Choroid plexus epithelial cell (primary cell): Measurements from ENCODE around the gene NPPB.

Experiments used
- DNase-seq: peaks from one replicate; pipeline ENCODE4 v3.0.0-alpha.2; 2010; ENCODE audit warnings: low read depth
- H3K4me3 ChIP-seq: 2 replicates; pipeline ENCODE4 v1.5.1; 2011; ENCODE audit warnings: low read depth, mild to moderate bottlenecking, control low read depth, low read length, moderate library complexity
- CTCF ChIP-seq: conservative IDR thresholded peaks from 2 replicates; pipeline ENCODE4 v1.5.1; 2011; ENCODE audit warnings: low read depth, mild to moderate bottlenecking, control low read depth, inconsistent platforms, low read length, moderate library complexity

The NPPB gene

GRCh38 chr1:11868331-11868980 lies 9.7 kb upstream of the NPPB start:
- no peak for TF ChIP-seq CTCF
- H3K4me3 ChIP-seq, result no peak overlapping the region
- no peak for DNase-seq

GRCh38 chr1:11862890-11863289 lies 4.1 kb upstream of the NPPB start:
- TF ChIP-seq CTCF, result no peak
- H3K4me3 ChIP-seq, result no peak overlapping the region
- peak; percentile 30 for DNase-seq

GRCh38 chr1:11860587-11860986 lies 1.8 kb upstream of the NPPB start:
- no peak for DNase-seq
- TF ChIP-seq CTCF, result no peak
- no peak overlapping the region for H3K4me3 ChIP-seq

GRCh38 chr1:11860083-11860482 lies 1.3 kb upstream of the NPPB start:
- no peak for TF ChIP-seq CTCF
- DNase-seq, result no peak
- H3K4me3 ChIP-seq, result no peak overlapping the region

GRCh38 chr1:11858968-11859871 lies 475 bp upstream of the NPPB start:
- TF ChIP-seq CTCF, result peak; percentile 46
- H3K4me3 ChIP-seq, result no peak overlapping the region
- DNase-seq, result peak; percentile 67

GRCh38 chr1:11858158-11858557 lies 587 bp downstream of the NPPB start:
- TF ChIP-seq CTCF, result no peak
- DNase-seq, result no peak
- H3K4me3 ChIP-seq, result no peak overlapping the region
